ENCODE data around the gene SUMF1. TPM values are rescaled to one million over a fixed set of nuclear protein-coding genes. Genes with fewer than 3 reads are reported as not detected.

Gene SUMF1
- total and polyA plus RNA-seq, 3 donors from 2014 or later = 18.8 to 42.6 (median 27.6) TPM

GRCh38 chr3:4340411-4341335 lies 126.4 kb downstream of the SUMF1 start:
- H3K27me3 ChIP-seq = no peaks in the 10 kb centered on the region
- TF ChIP-seq, protein P1, sequence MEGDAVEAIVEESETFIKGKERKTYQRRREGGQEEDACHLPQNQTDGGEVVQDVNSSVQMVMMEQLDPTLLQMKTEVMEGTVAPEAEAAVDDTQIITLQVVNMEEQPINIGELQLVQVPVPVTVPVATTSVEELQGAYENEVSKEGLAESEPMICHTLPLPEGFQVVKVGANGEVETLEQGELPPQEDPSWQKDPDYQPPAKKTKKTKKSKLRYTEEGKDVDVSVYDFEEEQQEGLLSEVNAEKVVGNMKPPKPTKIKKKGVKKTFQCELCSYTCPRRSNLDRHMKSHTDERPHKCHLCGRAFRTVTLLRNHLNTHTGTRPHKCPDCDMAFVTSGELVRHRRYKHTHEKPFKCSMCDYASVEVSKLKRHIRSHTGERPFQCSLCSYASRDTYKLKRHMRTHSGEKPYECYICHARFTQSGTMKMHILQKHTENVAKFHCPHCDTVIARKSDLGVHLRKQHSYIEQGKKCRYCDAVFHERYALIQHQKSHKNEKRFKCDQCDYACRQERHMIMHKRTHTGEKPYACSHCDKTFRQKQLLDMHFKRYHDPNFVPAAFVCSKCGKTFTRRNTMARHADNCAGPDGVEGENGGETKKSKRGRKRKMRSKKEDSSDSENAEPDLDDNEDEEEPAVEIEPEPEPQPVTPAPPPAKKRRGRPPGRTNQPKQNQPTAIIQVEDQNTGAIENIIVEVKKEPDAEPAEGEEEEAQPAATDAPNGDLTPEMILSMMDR (IDR thresholded peaks at IDR 0.05) = no peak
- TF ChIP-seq POLR2A (IDR thresholded peaks at IDR 0.05) = no peak
- WGBS, 2 donors = 39 to 52% methylated on average over 6 of the region's 6 CpGs
- H3K4me3 ChIP-seq = no peak overlapping the region
- intact Hi-C loops (cut with DNase I; ENCODE audit: low total_unique reads) = no loop called here
- H3K9me3 ChIP-seq = no peaks in the 10 kb centered on the region
- peaks cover 50% of the 10 kb centered on the region for H3K4me1 ChIP-seq
- H3K36me3 ChIP-seq (ENCODE audit: low read depth, missing control alignments) = no peaks in the 10 kb centered on the region
- no peak for DNase-seq
- H3K27ac ChIP-seq = peak overlapping the region; percentile 69 to 74

DNA sequence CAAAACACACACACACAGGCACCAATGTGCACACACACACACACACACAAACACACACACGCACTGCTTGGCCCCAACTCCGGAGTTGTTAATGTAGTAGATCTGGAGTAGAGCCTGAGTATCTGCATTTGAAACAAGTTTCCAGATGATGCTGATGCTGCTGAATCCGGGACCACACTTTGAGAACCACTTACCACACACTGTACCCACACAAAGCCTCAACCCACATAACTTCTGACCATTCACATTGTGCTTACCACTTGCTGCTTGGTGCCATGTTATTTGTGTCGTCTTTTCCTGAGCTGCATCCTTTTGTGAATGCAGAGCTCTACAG lies 127.0 kb downstream of the SUMF1 start:
- WGBS, 2 donors = 87 to 96% methylated on average over 3 to 4 of the region's 4 CpGs
- TF ChIP-seq, protein P1 (IDR thresholded peaks at IDR 0.05) = no peak
- TF ChIP-seq POLR2A (IDR thresholded peaks at IDR 0.05) = no peak
- H3K27ac ChIP-seq = peak overlapping the region; percentile 69 to 74
- intact Hi-C loops (cut with DNase I; ENCODE audit: low total_unique reads) = no loop called here
- H3K27me3 ChIP-seq = no peaks in the 10 kb centered on the region
- no peaks in the 10 kb centered on the region for H3K36me3 ChIP-seq (ENCODE audit: low read depth, missing control alignments)
- H3K4me1 ChIP-seq = peaks cover 50% of the 10 kb centered on the region
- H3K4me3 ChIP-seq = no peak overlapping the region
- no peak for DNase-seq
- no peaks in the 10 kb centered on the region for H3K9me3 ChIP-seq

DNA sequence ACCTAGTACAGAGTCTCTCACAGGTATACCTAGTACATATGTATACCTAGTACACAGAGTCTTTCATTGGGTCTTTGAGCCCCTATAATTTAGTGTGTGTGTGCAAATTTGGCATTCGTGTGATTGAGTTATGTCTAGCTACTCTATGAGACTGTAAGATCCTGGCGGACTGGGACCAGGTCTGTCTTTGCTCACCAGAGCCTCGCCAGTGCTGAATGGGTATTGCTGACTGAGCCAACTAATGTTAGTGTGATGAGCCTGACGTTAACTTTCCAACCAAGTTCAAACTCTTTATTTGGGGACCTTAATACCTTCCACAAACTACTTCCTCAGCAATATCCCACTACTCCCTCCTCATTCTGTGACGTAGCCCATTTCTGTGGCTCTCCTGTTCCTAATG lies 128.3 kb downstream of the SUMF1 start:
- no peaks in the 10 kb centered on the region for H3K27me3 ChIP-seq
- no peak for DNase-seq
- intact Hi-C loops (cut with DNase I; ENCODE audit: low total_unique reads) = no loop called here
- no peak overlapping the region for H3K4me3 ChIP-seq
- H3K36me3 ChIP-seq (ENCODE audit: low read depth, missing control alignments) = no peaks in the 10 kb centered on the region
- H3K4me1 ChIP-seq = peaks cover 50% of the 10 kb centered on the region
- 93 to 97% methylated on average over 5 of the region's 5 CpGs for WGBS, 2 donors
- H3K27ac ChIP-seq = peak overlapping the region in 1 of 2 donors; percentile 29
- H3K9me3 ChIP-seq = no peaks in the 10 kb centered on the region
- TF ChIP-seq POLR2A (IDR thresholded peaks at IDR 0.05) = no peak
- TF ChIP-seq, protein P1 (IDR thresholded peaks at IDR 0.05) = no peak

- no peaks in the 10 kb centered on the region for H3K9me3 ChIP-seq
- H3K4me1 ChIP-seq = peaks cover 45% of the 10 kb centered on the region
- no peak for TF ChIP-seq POLR2A (IDR thresholded peaks at IDR 0.05)
- TF ChIP-seq, protein P1 (IDR thresholded peaks at IDR 0.05) = no peak
- H3K27ac ChIP-seq = peak overlapping the region; percentile 32 to 39
- 41 to 48% methylated on average over 3 of the region's 3 CpGs for WGBS, 2 donors
- DNase-seq = no peak
- no peak overlapping the region for H3K4me3 ChIP-seq
- no peaks in the 10 kb centered on the region for H3K27me3 ChIP-seq
- H3K36me3 ChIP-seq (ENCODE audit: low read depth, missing control alignments) = no peaks in the 10 kb centered on the region
- intact Hi-C loops (cut with DNase I; ENCODE audit: low total_unique reads) = no loop called here
Observed at GRCh38 chr3:4336850-4337546, 130.1 kb downstream of the SUMF1 start.
